ENCODE measurements around the gene COL4A1. TPM values are rescaled to one million over a fixed set of nuclear protein-coding genes. Genes with fewer than 3 reads are reported as not detected.

The COL4A1 gene
- total RNA-seq, 1 experiment from 2014 or later: 4.8 TPM

DNA sequence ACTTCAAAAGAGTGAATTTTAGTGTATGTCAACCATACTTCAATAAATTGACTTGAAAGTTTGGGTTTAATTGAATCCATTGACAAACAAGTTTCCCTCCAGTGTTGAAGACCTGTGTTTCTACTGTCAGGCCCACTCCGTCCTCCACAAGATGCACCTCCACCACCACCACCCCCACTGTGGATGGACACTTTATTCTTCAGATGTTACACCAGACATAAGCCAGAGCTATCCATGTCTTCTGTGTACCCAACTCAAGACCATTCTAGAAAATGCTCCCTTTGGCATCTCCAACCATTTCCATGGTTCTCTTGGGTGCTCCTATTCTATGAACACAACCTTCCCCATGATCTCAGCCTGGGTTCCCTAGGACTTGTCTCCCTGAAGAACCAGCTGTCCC, 207.0 kb downstream of the COL4A1 start:
- no peaks in the 10 kb centered on the region for H3K27me3 Mint-ChIP-seq (ENCODE audit: insufficient read depth, unreplicated experiment)
- intact Hi-C loops (cut with micrococcal nuclease; ENCODE audit: unreplicated experiment): no loop called here

More for the DNA sequence above, 207.0 kb downstream of the COL4A1 start:
- Histone ChIP-seq H3K4me3 (ENCODE audit: low read depth, low read length) (no peak overlapping the region), H3K4me1 (peaks cover under 1% of the 10 kb centered on the region; the same call in 1 of the 2 replicates), H3K27me3 (replicated peaks; ENCODE audit: control insufficient read depth, insufficient read depth, low read length) (no peaks in the 10 kb centered on the region), H3K36me3 (ENCODE audit: control insufficient read depth, insufficient read depth, low read length) (no peaks in the 10 kb centered on the region), H3K9me3 (peaks cover 11% of the 10 kb centered on the region)
- Mint-ChIP-seq H3K27ac (ENCODE audit: unreplicated experiment) (no peak overlapping the region), H3K4me1 (ENCODE audit: low read depth, unreplicated experiment) (no peaks in the 10 kb centered on the region), H3K4me3 (ENCODE audit: unreplicated experiment) (no peak overlapping the region), H3K9me3 (ENCODE audit: unreplicated experiment) (peaks cover 26% of the 10 kb centered on the region), H3K36me3 (ENCODE audit: insufficient read depth, unreplicated experiment) (no peaks in the 10 kb centered on the region)
- CTCF ChIA-PET: no interaction called here
- no peak for TF ChIP-seq CTCF (IDR thresholded peaks at IDR 0.05; ENCODE audit: insufficient read depth in 1 of 2, low read depth in 1 of 2, low read length in 1 of 2, severe bottlenecking in 1 of 2, unreplicated experiment in 1 of 2)
- POLR2A ChIA-PET: no interaction called here
- BruUV-seq (replicated peaks): no TSS peak
- DNase-seq: no peak

Small RNA genes within 50 kb of the gene (microRNA-seq; reads per million reads assigned to microRNA genes)
- not detected for gene MIR8073

Other genes starting within 250 kb of the COL4A1 start
- gene COL4A2, start 127 bp upstream of the COL4A1 start, total RNA-seq (2022): 17.1 and 19.2 TPM in 2 replicates